Right lobe of liver (tissue), 6 donors: ENCODE results near the gene NCK1. TPM values are rescaled to one million over a fixed set of nuclear protein-coding genes. Genes with fewer than 3 reads are reported as not detected.
A peak's percentile ranks its signal among the peaks of the same experiment; 100 is the strongest.

Experiments
- ATAC-seq, 4 donors: fragments of 200-7000 bp; cut with Tn5 transposase; one replicate each; pipeline ENCODE4 v1.9.1; 2020; ENCODE audit warnings: mild to moderate bottlenecking in 4 of 4, moderate library complexity in 4 of 4
- DNase-seq, 3 donors: peaks; one replicate each; pipeline ENCODE4 v3.0.0-alpha.2; 2020
- H3K27ac ChIP-seq, 3 donors: fragments of 200-600 bp; one replicate each; pipeline ENCODE4 v1.8.0; 2022
- H3K27me3 ChIP-seq, 2 donors: fragments of 200-600 bp; one replicate each; pipeline ENCODE4 v1.8.0; 2022
- H3K36me3 ChIP-seq, 4 donors: fragments of 200-600 bp; sonication (generic) in 1 of 4; one replicate each; pipeline versions ENCODE4 v1.5.1 to v1.8.0; 2017 to 2022; ENCODE audit warnings: control low read depth in 1 of 4
- H3K4me1 ChIP-seq, 4 donors: fragments of 200-600 bp; sonication (generic) in 1 of 4; one replicate each; pipeline versions ENCODE4 v1.5.1 to v1.8.0; 2017 to 2022; ENCODE audit warnings: control low read depth in 1 of 4
- H3K4me3 ChIP-seq, 3 donors: fragments of 200-600 bp; one replicate each; pipeline ENCODE4 v1.8.0; 2022
- H3K9me3 ChIP-seq, 4 donors: fragments of 200-600 bp; sonication (generic) in 1 of 4; one replicate each; pipeline versions ENCODE4 v1.5.1 to v1.8.0; 2017 to 2022; ENCODE audit warnings: control low read depth in 1 of 4
- POLR2A ChIP-seq: fragments of 450-650 bp; IDR thresholded peaks from one replicate; pipeline ENCODE4 v1.6.1; 2017; ENCODE audit warnings: antibody characterized with exemption, mild to moderate bottlenecking
- WGBS: methylation state at CpG from one replicate; pipeline ENCODE4 v1.1.6; 2018; ENCODE audit warnings: low coverage, low lambda C conversion rate; ENCODE audit not compliant: insufficient coverage; ENCODE audit errors: missing lambda C conversion rate; 5-methylcytosine and 5-hydroxymethylcytosine counted together
- intact Hi-C, 2 donors: fragments of 100-400 bp; cut with DNase I; formaldehyde crosslinking; loops; one replicate each; pipeline versions ENCODE4 v1.11.2 to v1.14.1; 2022
- total RNA-seq, 6 experiments: library from RNA; depleted of rRNA in 2 of 6; stranded (reverse); fragments of >200 nt in 2 of 6; fragmentation: NEBNext Ultra II Directional in 3 of 6; extraction: Animal tissue kit (Norgen Biotek cat#: 25700) in 3 of 6; gene quantifications; one replicate each; pipeline versions ENCODE4 v1.1.0 to v1.2.4, GENCODE V29; 2016 to 2023
- TF ChIP-seq, protein P1 (sequence below), 4 donors: fragments of 200-600 bp in 3 of 4; fragments of 450-650 bp in 1 of 4; IDR thresholded peaks; one replicate each; pipeline versions ENCODE4 v1.5.1 to v1.8.0; 2016 to 2022; ENCODE audit warnings: antibody characterized with exemption in 4 of 4, mild to moderate bottlenecking in 2 of 4
- donor health status: DM: no; HTN: yes; CAD: no.
- donor health status: DM: no; HTN: no; CAD: no.
- donor health status: DM: no; HTN: no; CAD: no.
- donor health status: DM: no; HTN: yes; CAD: no.
- donor health status: DM: no; HTN: yes; CAD: no.

Gene NCK1
- total RNA-seq, 6 experiments from 2014 or later, result 21.4 to 27.0 (median 23.7) TPM

GRCh38 chr3:136835813-136836510, 26.0 kb upstream of the NCK1 start:
- DNase-seq, result no peak
- no peak overlapping the region for H3K4me3 ChIP-seq
- 66% methylated on average over 2 of the region's 3 CpGs for WGBS
- no peaks in the 10 kb centered on the region for H3K27me3 ChIP-seq
- peaks cover 0 to 7% (median 0%) of the 10 kb centered on the region in 4 donors for H3K4me1 ChIP-seq
- H3K27ac ChIP-seq, result no peak overlapping the region
- ATAC-seq, result no peak
- no peaks in the 10 kb centered on the region for H3K36me3 ChIP-seq
- intact Hi-C loops, result no loop called here
- TF ChIP-seq, protein P1, sequence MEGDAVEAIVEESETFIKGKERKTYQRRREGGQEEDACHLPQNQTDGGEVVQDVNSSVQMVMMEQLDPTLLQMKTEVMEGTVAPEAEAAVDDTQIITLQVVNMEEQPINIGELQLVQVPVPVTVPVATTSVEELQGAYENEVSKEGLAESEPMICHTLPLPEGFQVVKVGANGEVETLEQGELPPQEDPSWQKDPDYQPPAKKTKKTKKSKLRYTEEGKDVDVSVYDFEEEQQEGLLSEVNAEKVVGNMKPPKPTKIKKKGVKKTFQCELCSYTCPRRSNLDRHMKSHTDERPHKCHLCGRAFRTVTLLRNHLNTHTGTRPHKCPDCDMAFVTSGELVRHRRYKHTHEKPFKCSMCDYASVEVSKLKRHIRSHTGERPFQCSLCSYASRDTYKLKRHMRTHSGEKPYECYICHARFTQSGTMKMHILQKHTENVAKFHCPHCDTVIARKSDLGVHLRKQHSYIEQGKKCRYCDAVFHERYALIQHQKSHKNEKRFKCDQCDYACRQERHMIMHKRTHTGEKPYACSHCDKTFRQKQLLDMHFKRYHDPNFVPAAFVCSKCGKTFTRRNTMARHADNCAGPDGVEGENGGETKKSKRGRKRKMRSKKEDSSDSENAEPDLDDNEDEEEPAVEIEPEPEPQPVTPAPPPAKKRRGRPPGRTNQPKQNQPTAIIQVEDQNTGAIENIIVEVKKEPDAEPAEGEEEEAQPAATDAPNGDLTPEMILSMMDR (IDR thresholded peaks at IDR 0.05), result no peak
- no peak for TF ChIP-seq POLR2A
- H3K9me3 ChIP-seq, result no peaks in the 10 kb centered on the region

- no peak for DNase-seq
- no peaks in the 10 kb centered on the region for H3K27me3 ChIP-seq
- ATAC-seq, result no peak
- no peak overlapping the region for H3K27ac ChIP-seq
- H3K4me1 ChIP-seq, result peaks cover 0 to 7% (median 0%) of the 10 kb centered on the region in 4 donors
- no peaks in the 10 kb centered on the region for H3K9me3 ChIP-seq
- no peak overlapping the region for H3K4me3 ChIP-seq
- intact Hi-C loops, result no loop called here
- no peaks in the 10 kb centered on the region for H3K36me3 ChIP-seq
- TF ChIP-seq POLR2A, result no peak
- TF ChIP-seq, protein P1 (IDR thresholded peaks at IDR 0.05), result no peak
These were observed 25.4 kb upstream of the NCK1 start for GRCh38 chr3:136836511-136837156.

GRCh38 chr3:136838641-136839555, 23.1 kb upstream of the NCK1 start:
- H3K27ac ChIP-seq, result no peak overlapping the region
- 60% methylated on average over 1 of the region's 1 CpG for WGBS
- H3K4me1 ChIP-seq, result peaks cover 0 to 7% (median 0%) of the 10 kb centered on the region in 4 donors
- H3K4me3 ChIP-seq, result no peak overlapping the region
- peak in 3 of 4 donors; percentile 34 to 60 (median 56) for ATAC-seq
- DNase-seq, result no peak
- intact Hi-C loops, result no loop called here
- TF ChIP-seq, protein P1 (IDR thresholded peaks at IDR 0.05), result no peak
- TF ChIP-seq POLR2A, result no peak
- H3K27me3 ChIP-seq, result no peaks in the 10 kb centered on the region
- H3K36me3 ChIP-seq, result no peaks in the 10 kb centered on the region
- no peaks in the 10 kb centered on the region for H3K9me3 ChIP-seq

DNA sequence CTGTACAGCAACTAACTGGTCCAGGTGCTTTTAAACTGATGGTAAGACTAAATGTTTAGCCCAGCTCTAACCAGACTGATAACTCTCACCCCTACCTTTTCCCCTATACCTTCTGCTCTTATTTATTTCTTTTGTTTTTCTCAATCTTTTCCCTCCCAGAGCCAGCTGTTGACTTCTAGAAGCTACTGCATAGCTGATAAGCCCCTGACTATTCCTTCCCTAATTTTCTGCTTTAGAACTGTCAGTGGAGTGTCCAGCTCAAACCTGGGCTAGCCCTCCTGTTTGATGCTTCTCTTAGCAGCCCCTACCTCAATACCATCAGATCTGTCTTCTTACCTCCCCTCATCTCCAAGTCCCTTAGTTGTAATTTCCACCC, 22.5 kb upstream of the NCK1 start:
- DNase-seq (no peak), ATAC-seq (no peak)
- Histone ChIP-seq H3K27ac (no peak overlapping the region), H3K4me3 (no peak overlapping the region), H3K27me3 (no peaks in the 10 kb centered on the region), H3K4me1 (peaks cover 0 to 7% (median 0%) of the 10 kb centered on the region in 4 donors), H3K9me3 (no peaks in the 10 kb centered on the region), H3K36me3 (no peaks in the 10 kb centered on the region)
- TF ChIP-seq, protein P1 (IDR thresholded peaks at IDR 0.05), result no peak
- no peak for TF ChIP-seq POLR2A
- intact Hi-C loops, result no loop called here
